ENCODE data around the gene REPIN1. TPM values are rescaled to one million over a fixed set of nuclear protein-coding genes. Genes with fewer than 3 reads are reported as not detected.
A peak's percentile ranks its signal among the peaks of the same experiment; 100 is the strongest.

Gene REPIN1
- total and polyA plus RNA-seq, 9 of the 15 experiments (the other 6 are each of a cell fraction or from before 2014, with no cell fraction given) = 8.1 to 283 (median 94.3) TPM

- 0 out of 2 replicates have a peak, but pooled peaks have one; percentile 16 for TF ChIP-seq ZBTB40 (IDR thresholded peaks at IDR 0.05)
- TF ChIP-seq ZBTB40 (CRISPR knock-in tag; IDR thresholded peaks at IDR 0.05) = no peak
- TF ChIP-seq POLR2AphosphoS5 (IDR thresholded peaks at IDR 0.05; ENCODE audit: control insufficient read depth, insufficient read depth, low read depth, low read length) = no peak
- 0 out of 2 replicates have a peak, but pooled peaks have one; percentile 24 for TF ChIP-seq EHMT2 (IDR thresholded peaks at IDR 0.05)
- 0 out of 4 replicates have a peak, but pooled peaks of 1 of the 2 experiments have one; percentile 32 for TF ChIP-seq MNT (conservative IDR thresholded peaks at IDR 0.05)
- no peak for TF ChIP-seq PKNOX1 (IDR thresholded peaks at IDR 0.05)
- TF ChIP-seq ZNF511 (CRISPR knock-in tag; IDR thresholded peaks at IDR 0.05) = no peak
- no peak for TF ChIP-seq SRSF1 (IDR thresholded peaks at IDR 0.05; ENCODE audit: low read depth, low read length)
- TF ChIP-seq ZKSCAN1 (IDR thresholded peaks at IDR 0.05; ENCODE audit: low read depth, low read length) = no peak
- TF ChIP-seq EGR1 (conservative IDR thresholded peaks at IDR 0.05) = no peak
- peak; percentile 68; the same call in 1 of the 2 replicates for TF ChIP-seq MTA1 (IDR thresholded peaks at IDR 0.05; ENCODE audit: borderline replicate concordance)
- TF ChIP-seq PREB (CRISPR knock-in tag; IDR thresholded peaks at IDR 0.05) = peak; percentile 29; the same call in 1 of the 2 replicates
- peak; percentile 60; the same call in 1 of the 2 replicates for TF ChIP-seq EP400 (IDR thresholded peaks at IDR 0.05)
- TF ChIP-seq JUNB (CRISPR knock-in tag; conservative IDR thresholded peaks at IDR 0.05) = no peak
Measured at GRCh38 chr7:150356265-150356897, 12.2 kb upstream of the REPIN1 start (continued).

Data from K562 (cell line).